ENCODE data around the gene NR2C2AP. TPM values are rescaled to one million over a fixed set of nuclear protein-coding genes. Genes with fewer than 3 reads are reported as not detected.

The NR2C2AP gene
- total and polyA plus RNA-seq, 2 of the 4 experiments (the other 2 are of a cell fraction): 5.4 to 9.0 TPM

DNA sequence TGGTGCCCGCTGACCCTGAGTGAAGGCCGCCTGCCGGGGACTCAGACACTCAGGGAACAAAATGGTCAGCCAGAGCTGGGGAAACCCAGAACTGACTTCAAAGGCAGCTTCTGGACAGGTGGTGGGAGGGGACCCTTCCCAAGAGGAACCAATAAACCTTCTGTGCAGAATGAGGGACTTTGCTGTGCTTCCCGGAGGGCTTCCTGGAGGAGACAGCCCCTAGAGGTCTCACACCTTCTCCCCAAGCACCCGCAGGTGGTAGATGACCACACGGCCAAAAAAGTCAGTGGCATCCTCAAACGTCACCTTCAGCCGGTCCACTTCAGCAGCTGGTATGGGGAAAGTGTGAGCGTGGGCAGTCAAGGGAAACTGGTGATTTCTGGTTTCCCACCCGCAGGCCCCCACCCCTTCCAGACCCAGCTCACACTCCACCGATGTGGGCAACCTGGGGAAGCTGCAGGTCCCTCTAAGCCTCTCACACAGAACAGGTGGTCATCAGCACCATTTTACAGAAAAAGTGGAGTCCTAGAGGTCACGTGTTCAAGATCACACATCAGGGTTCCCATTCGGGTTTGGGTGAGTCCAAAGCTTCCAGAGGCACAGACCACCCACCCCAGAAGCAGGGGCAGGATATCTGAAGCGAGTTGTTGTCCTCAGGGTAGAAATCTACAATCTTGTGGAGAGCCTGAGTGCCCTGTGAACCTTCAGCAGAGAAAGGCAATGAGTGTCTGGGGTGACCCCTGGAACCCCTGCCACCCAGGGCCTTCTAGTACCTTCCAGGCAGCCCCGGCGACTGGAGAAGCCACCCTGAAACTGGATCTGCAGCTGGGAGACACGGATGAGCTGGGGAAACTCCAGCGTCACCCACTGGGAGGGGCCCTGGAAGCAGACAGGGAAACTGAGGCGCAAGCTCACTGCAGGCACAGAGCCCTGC lies 1.2 kb downstream of the NR2C2AP start:
- Histone ChIP-seq H2AFZ (replicated peaks; ENCODE audit: low read length, poor library complexity) (no peak overlapping the region), H4K5ac (ENCODE audit: low read depth, low read length) (no peak overlapping the region), H3K4me1 (ENCODE audit: control insufficient read depth, insufficient read depth, low read length) (peaks cover 3% of the 10 kb centered on the region; the same call in 1 of the 2 replicates), H4K8ac (ENCODE audit: low read depth in 2 of 2, low read length in 2 of 2) (peak overlapping the region; percentile 69; a peak in 2 of 4 replicates), H3K14ac (replicated peaks; ENCODE audit: low read depth, low read length) (no peak overlapping the region), H3K9me3 (ENCODE audit: control insufficient read depth, insufficient read depth, low read length) (no peaks in the 10 kb centered on the region), H2AK5ac (ENCODE audit: low read depth, low read length) (peak overlapping the region; percentile 26), H3K9me1 (ENCODE audit: insufficient read depth, low read length) (0 out of 2 replicates have a peak, but pooled peaks cover 5% of the 10 kb centered on the region), H3K4ac (ENCODE audit: low read depth, low read length) (no peak overlapping the region), H3K4me2 (ENCODE audit: low read depth, low read length) (peak overlapping the region; percentile 84), H4K91ac (ENCODE audit: insufficient read depth, low read depth, low read length) (no peak overlapping the region), H3K27me3 (ENCODE audit: control insufficient read depth, insufficient read depth, low read length) (peaks cover 8% of the 10 kb centered on the region; the same call in 1 of the 2 replicates), H3K23ac (ENCODE audit: low read depth, low read length) (no peak overlapping the region), H2BK15ac (ENCODE audit: low read depth, low read length) (no peak overlapping the region), H3K18ac (ENCODE audit: low read depth, low read length) (no peak overlapping the region), H2BK20ac (ENCODE audit: low read depth, low read length) (no peak overlapping the region), H2BK120ac (ENCODE audit: low read depth, low read length) (no peak overlapping the region), H3K27ac (ENCODE audit: insufficient read depth, low read length) (no peak overlapping the region), H2AK9ac (replicated peaks; ENCODE audit: low read depth, low read length, poor library complexity) (peak overlapping the region; percentile 95), H3K79me1 (ENCODE audit: low read depth in 1 of 2, low read length in 2 of 2) (peaks cover 5 to 25% of the 10 kb centered on the region in 2 experiments), H3K36me3 (ENCODE audit: control insufficient read depth, insufficient read depth, low read length) (peaks cover 35% of the 10 kb centered on the region), H3K9ac (ENCODE audit: low read depth, low read length) (peak overlapping the region; percentile 69; the same call in 1 of the 2 replicates), H2BK5ac (ENCODE audit: low read depth, low read length, poor library complexity, severe bottlenecking) (no peak overlapping the region), H3K4me3 (ENCODE audit: insufficient read depth, low read depth, low read length) (no peak overlapping the region; the same call in 1 of the 2 replicates), H4K20me1 (ENCODE audit: insufficient read depth, low read length) (no peaks in the 10 kb centered on the region), H3K56ac (ENCODE audit: extremely low read depth, insufficient read depth, low read length) (no peak overlapping the region)
- WGBS, 2 experiments (ENCODE audit: extremely low coverage in 2 of 2, insufficient read length in 1 of 2): 70% methylated on average over 7 of the region's 19 CpGs; no CpG with 5 or more reads in 1 of the 2 experiments
- CTCF ChIA-PET: no interaction called here
- no peak for ATAC-seq (ENCODE audit: low read depth)
- in situ Hi-C loops (cut with MboI; ENCODE audit: low sequenced_read_pairs): no loop called here
- POLR2A ChIA-PET (ENCODE audit: unreplicated experiment): no interaction called here
- DNase-seq: no peak
- intact Hi-C loops (cut with micrococcal nuclease): no loop called here
- dilution Hi-C loops (cut with HindIII; ENCODE audit: low sequenced_read_pairs, unreplicated experiment): no loop called here
- no TSS peak for BruUV-seq (replicated peaks)
- TF ChIP-seq, protein P1, sequence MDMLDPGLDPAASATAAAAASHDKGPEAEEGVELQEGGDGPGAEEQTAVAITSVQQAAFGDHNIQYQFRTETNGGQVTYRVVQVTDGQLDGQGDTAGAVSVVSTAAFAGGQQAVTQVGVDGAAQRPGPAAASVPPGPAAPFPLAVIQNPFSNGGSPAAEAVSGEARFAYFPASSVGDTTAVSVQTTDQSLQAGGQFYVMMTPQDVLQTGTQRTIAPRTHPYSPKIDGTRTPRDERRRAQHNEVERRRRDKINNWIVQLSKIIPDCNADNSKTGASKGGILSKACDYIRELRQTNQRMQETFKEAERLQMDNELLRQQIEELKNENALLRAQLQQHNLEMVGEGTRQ (IDR thresholded peaks at IDR 0.05; ENCODE audit: low read depth, low read length): no peak
- TF ChIP-seq RCOR1 (IDR thresholded peaks at IDR 0.05; ENCODE audit: insufficient replicate concordance, low read length): no peak
- TF ChIP-seq MAFK (IDR thresholded peaks at IDR 0.05; ENCODE audit: low read depth, low read length): no peak
- TF ChIP-seq, protein P2, sequence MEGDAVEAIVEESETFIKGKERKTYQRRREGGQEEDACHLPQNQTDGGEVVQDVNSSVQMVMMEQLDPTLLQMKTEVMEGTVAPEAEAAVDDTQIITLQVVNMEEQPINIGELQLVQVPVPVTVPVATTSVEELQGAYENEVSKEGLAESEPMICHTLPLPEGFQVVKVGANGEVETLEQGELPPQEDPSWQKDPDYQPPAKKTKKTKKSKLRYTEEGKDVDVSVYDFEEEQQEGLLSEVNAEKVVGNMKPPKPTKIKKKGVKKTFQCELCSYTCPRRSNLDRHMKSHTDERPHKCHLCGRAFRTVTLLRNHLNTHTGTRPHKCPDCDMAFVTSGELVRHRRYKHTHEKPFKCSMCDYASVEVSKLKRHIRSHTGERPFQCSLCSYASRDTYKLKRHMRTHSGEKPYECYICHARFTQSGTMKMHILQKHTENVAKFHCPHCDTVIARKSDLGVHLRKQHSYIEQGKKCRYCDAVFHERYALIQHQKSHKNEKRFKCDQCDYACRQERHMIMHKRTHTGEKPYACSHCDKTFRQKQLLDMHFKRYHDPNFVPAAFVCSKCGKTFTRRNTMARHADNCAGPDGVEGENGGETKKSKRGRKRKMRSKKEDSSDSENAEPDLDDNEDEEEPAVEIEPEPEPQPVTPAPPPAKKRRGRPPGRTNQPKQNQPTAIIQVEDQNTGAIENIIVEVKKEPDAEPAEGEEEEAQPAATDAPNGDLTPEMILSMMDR (conservative IDR thresholded peaks at IDR 0.05; ENCODE audit: low read depth, low read length): no peak
- TF ChIP-seq CHD1 (IDR thresholded peaks at IDR 0.05; ENCODE audit: low read depth, low read length): no peak
- no peak for TF ChIP-seq RAD21 (IDR thresholded peaks at IDR 0.05; ENCODE audit: low read length)
- no peak for TF ChIP-seq BHLHE40 (IDR thresholded peaks at IDR 0.05; ENCODE audit: low read depth, low read length)
- no peak for TF ChIP-seq RFX5 (IDR thresholded peaks at IDR 0.05; ENCODE audit: low read depth, low read length)
- TF ChIP-seq MXI1 (IDR thresholded peaks at IDR 0.05; ENCODE audit: borderline replicate concordance, low read depth, low read length): no peak
- no peak for TF ChIP-seq CEBPB (IDR thresholded peaks at IDR 0.05; ENCODE audit: low read depth, low read length)
- no peak for TF ChIP-seq SMC3 (IDR thresholded peaks at IDR 0.05; ENCODE audit: low read depth, low read length)
- no peak for TF ChIP-seq NFE2L2 (IDR thresholded peaks at IDR 0.05; ENCODE audit: low read depth, low read length)
- TF ChIP-seq MAZ (IDR thresholded peaks at IDR 0.05; ENCODE audit: borderline replicate concordance, low read depth, low read length): no peak
- no peak for TF ChIP-seq POLR2A (IDR thresholded peaks at IDR 0.05; ENCODE audit: low read depth, low read length)
- TF ChIP-seq FOS (IDR thresholded peaks at IDR 0.05; ENCODE audit: low read depth, low read length): no peak

All from IMR-90 (cell line).